Spleen (tissue), 11 donors: ENCODE data around the gene PLPP2. TPM values are rescaled to one million over a fixed set of nuclear protein-coding genes. Genes with fewer than 3 reads are reported as not detected.
A peak's percentile ranks its signal among the peaks of the same experiment; 100 is the strongest.

Experiments
- DNase-seq: peaks from one replicate; pipeline ENCODE4 v3.0.0-alpha.2; 2020
- H3K27ac ChIP-seq, 8 donors: fragments of 200-600 bp; sonication (generic) in 7 of 8; 1 replicate in 4 of 8; 2 replicates in 4 of 8; pipeline versions ENCODE4 v1.5.0 to v1.8.0; 2016 to 2021; ENCODE audit warnings: inconsistent platforms in 4 of 8, mild to moderate bottlenecking in 4 of 8, moderate library complexity in 1 of 8
- H3K27me3 ChIP-seq, 7 donors: fragments of 200-600 bp; sonication (generic) in 6 of 7; replicated peaks in 1 of 7; 1 replicate in 4 of 7; 2 replicates in 3 of 7; pipeline versions ENCODE4 v1.5.0 to v1.8.0; 2016 to 2021; ENCODE audit warnings: inconsistent platforms in 3 of 7, mild to moderate bottlenecking in 1 of 7
- H3K36me3 ChIP-seq, 6 donors: fragments of 200-600 bp; sonication (generic) in 5 of 6; 1 replicate in 4 of 6; 2 replicates in 2 of 6; pipeline versions ENCODE4 v1.5.0 to v1.8.0; 2016 to 2021; ENCODE audit warnings: inconsistent platforms in 2 of 6
- H3K4me1 ChIP-seq, 6 donors: fragments of 200-600 bp; sonication (generic) in 5 of 6; 1 replicate in 3 of 6; 2 replicates in 3 of 6; pipeline versions ENCODE4 v1.5.0 to v1.8.0; 2016 to 2021; ENCODE audit warnings: inconsistent platforms in 3 of 6
- H3K4me3 ChIP-seq, 8 donors: fragments of 200-600 bp; sonication (generic) in 7 of 8; 1 replicate in 4 of 8; 2 replicates in 4 of 8; pipeline versions ENCODE4 v1.5.0 to v1.8.0; 2016 to 2021; ENCODE audit warnings: inconsistent platforms in 4 of 8, mild to moderate bottlenecking in 4 of 8, moderate library complexity in 2 of 8
- H3K9me3 ChIP-seq, 8 donors: fragments of 200-600 bp; sonication (generic) in 7 of 8; 1 replicate in 4 of 8; 2 replicates in 4 of 8; pipeline versions ENCODE4 v1.5.0 to v1.8.0; 2016 to 2021; ENCODE audit warnings: inconsistent platforms in 4 of 8
- CTCF ChIP-seq, 11 experiments: fragments of 200-600 bp in 7 of 11; fragments of 450-650 bp in 4 of 11; sonication (generic) in 4 of 11; IDR thresholded peaks in 8 of 11; conservative IDR thresholded peaks in 3 of 11; 1 replicate in 7 of 11; 2 replicates in 4 of 11; pipeline versions ENCODE4 v1.4.0 to v1.8.0; 2016 to 2021; ENCODE audit warnings: antibody characterized with exemption in 11 of 11, inconsistent platforms in 4 of 11, mild to moderate bottlenecking in 1 of 11
- POLR2A ChIP-seq, 3 donors: fragments of 450-650 bp; IDR thresholded peaks; one replicate each; pipeline ENCODE4 v1.5.1; 2017; ENCODE audit warnings: antibody characterized with exemption in 3 of 3, mild to moderate bottlenecking in 1 of 3
- POLR2AphosphoS5 ChIP-seq, 3 donors: sonication (generic); formaldehyde crosslinking; IDR thresholded peaks; one replicate each; pipeline ENCODE4 v1.5.1; 2017; ENCODE audit warnings: antibody characterized with exemption in 3 of 3
- WGBS, 5 donors: extraction: QIAGEN DNeasy Blood & Tissue Kit in 3 of 5; methylation state at CpG; one replicate each; pipeline versions ENCODE4 v1.1.5 to v1.1.7; 2013 to 2018; 5-methylcytosine and 5-hydroxymethylcytosine counted together
- intact Hi-C: fragments of 100-400 bp; cut with DNase I; formaldehyde crosslinking; loops from one replicate; pipeline ENCODE4 v1.15.0; 2023; ENCODE audit warnings: low total_unique reads
- polyA plus RNA-seq, 3 donors: library from polyadenylated mRNA; stranded (reverse); fragments of 200-250 nt; gene quantifications; one replicate each; pipeline ENCODE4 v1.2.1, GENCODE V29; 2013
- total RNA-seq, 7 donors: library from RNA; depleted of rRNA in 3 of 7; stranded (reverse); fragments of >200 nt in 3 of 7; fragmentation: NEBNext Ultra II Directional in 4 of 7; extraction: Animal tissue kit (Norgen Biotek cat#: 25700) in 4 of 7; gene quantifications; one replicate each; pipeline versions ENCODE4 v1.1.0 to v1.2.1, GENCODE V29; 2016 to 2021
- donor health status: healthy with polysubstance abuse.
- donor health status: DM: no; HTN: no; CAD: no; lungs with moderate emphysema.
- donor health status: DM: no; HTN: no; CAD: no.
- donor health status: Bipolar disorder and iron deficiency.
- donor health status: healthy.
- donor health status: DM: no; HTN: no; CAD: no.
- donor health status: DM: yes; HTN: yes; CAD: no.

The PLPP2 gene
- total and polyA plus RNA-seq, 10 donors = 1.2 to 27.7 (median 4.1) TPM

DNA sequence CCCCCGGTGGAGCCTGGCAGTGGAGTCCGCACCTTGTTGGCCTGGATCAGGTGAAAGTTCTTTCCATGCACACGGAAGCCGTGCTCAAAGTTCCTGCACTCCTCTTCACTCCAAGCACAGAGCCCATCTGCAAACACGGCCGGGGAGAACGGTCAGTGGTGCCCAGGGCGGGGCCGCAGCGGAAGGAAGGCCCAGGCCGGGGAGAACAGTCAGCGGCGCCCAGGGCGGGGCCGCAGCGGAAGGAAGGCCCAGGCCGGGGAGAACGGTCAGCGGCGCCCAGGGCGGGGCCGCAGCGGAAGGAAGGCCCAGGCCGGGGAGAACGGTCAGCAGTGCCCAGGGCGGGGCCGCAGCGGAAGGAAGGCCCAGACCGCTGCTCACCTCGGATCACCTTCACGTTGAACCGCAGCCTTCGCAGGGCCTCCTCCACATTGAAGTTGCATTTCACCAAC is 20.6 kb upstream of the PLPP2 start:
- Histone ChIP-seq H3K27me3 (no peaks in the 10 kb centered on the region), H3K4me1 (peaks cover 0 to 33% (median 10%) of the 10 kb centered on the region in 6 donors), H3K36me3 (peaks cover 3 to 89% (median 52%) of the 10 kb centered on the region in 6 donors), H3K27ac (peak overlapping the region in 7 of 8 donors; percentile 58 to 81 (median 77)), H3K9me3 (no peaks in the 10 kb centered on the region), H3K4me3 (peak overlapping the region; percentile 21 to 69 (median 42))
- 70 to 90% (median 82%) methylated on average over 20 to 33 of the region's 33 CpGs for WGBS, 5 donors
- DNase-seq = peak; percentile 74
- intact Hi-C loops = no loop called here
- peak; percentile 75 to 83 (median 82) for TF ChIP-seq POLR2AphosphoS5 (IDR thresholded peaks at IDR 0.05)
- no peak for TF ChIP-seq POLR2A (IDR thresholded peaks at IDR 0.05)
- no peak for TF ChIP-seq CTCF (IDR thresholded peaks at IDR 0.05 in 8 of 11, conservative IDR thresholded peaks at IDR 0.05 in 3 of 11)

DNA sequence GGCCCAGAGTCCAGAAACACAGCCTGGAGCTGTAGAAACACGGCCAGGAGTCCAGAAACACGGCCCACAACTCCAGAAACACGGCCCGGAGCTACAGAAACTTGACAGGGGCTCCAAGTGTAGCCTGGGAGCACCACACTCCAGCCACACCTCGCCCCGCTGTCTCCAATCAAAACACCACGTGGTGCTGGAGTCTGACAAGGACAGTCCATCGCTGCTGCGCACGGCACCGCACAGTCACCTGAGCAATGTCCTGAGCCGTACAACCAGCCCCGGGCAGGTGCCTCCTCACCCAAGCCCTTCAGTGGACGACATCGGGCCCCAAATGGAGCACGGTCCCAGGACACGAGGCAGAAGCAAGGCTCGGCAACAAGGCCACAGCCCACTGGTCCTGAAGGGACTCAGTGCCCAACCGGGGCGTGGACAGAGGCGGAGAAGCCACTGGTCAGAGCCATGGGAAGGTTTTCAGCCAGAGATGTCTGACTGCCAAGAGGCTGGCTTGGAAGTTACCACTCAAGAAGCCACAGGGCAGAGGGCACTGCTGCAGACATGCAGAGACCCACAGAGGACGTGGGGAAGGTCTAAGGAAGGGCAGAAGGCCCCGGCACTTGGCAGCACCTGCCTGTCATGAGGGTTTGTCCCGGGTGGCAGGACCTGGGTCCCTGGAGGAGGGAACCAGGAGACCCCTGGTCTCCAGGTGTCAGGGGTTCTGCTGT is 19.7 kb upstream of the PLPP2 start:
- peaks cover 3 to 89% (median 54%) of the 10 kb centered on the region in 6 donors for H3K36me3 ChIP-seq
- peak overlapping the region; percentile 21 to 69 (median 42) for H3K4me3 ChIP-seq
- no peaks in the 10 kb centered on the region for H3K27me3 ChIP-seq
- peak overlapping the region; percentile 58 to 81 (median 74) for H3K27ac ChIP-seq
- peak; percentile 77 for DNase-seq
- intact Hi-C loops = no loop called here
- TF ChIP-seq POLR2AphosphoS5 (IDR thresholded peaks at IDR 0.05) (peak; percentile 24 to 72 (median 56)), POLR2A (IDR thresholded peaks at IDR 0.05) (no peak), CTCF (IDR thresholded peaks at IDR 0.05 in 8 of 11, conservative IDR thresholded peaks at IDR 0.05 in 3 of 11) (no peak)
- peaks cover 0 to 33% (median 10%) of the 10 kb centered on the region in 6 donors for H3K4me1 ChIP-seq
- WGBS, 5 donors = 79 to 88% (median 84%) methylated on average over 16 to 24 of the region's 24 CpGs
- H3K9me3 ChIP-seq = no peaks in the 10 kb centered on the region

GRCh38 chr19:310141-310651 is 19.0 kb upstream of the PLPP2 start:
- intact Hi-C loops = no loop called here
- TF ChIP-seq POLR2A (IDR thresholded peaks at IDR 0.05) (no peak), CTCF (IDR thresholded peaks at IDR 0.05 in 8 of 11, conservative IDR thresholded peaks at IDR 0.05 in 3 of 11) (no peak), POLR2AphosphoS5 (IDR thresholded peaks at IDR 0.05) (peak in 1 of 3 donors; percentile 46)
- Histone ChIP-seq H3K36me3 (peaks cover 3 to 89% (median 60%) of the 10 kb centered on the region in 6 donors), H3K9me3 (no peaks in the 10 kb centered on the region), H3K27me3 (no peaks in the 10 kb centered on the region), H3K27ac (peak overlapping the region in 5 of 8 donors; percentile 70 to 81 (median 77)), H3K4me3 (peak overlapping the region; percentile 15 to 69 (median 40)), H3K4me1 (peaks cover 0 to 26% (median 10%) of the 10 kb centered on the region in 6 donors)
- 63 to 80% (median 77%) methylated on average over 25 to 30 of the region's 30 CpGs for WGBS, 5 donors
- DNase-seq = peak; percentile 57

- H3K36me3 ChIP-seq = peaks cover 3 to 88% (median 55%) of the 10 kb centered on the region in 6 donors
- TF ChIP-seq CTCF (IDR thresholded peaks at IDR 0.05 in 8 of 11, conservative IDR thresholded peaks at IDR 0.05 in 3 of 11) = no peak
- no peak for TF ChIP-seq POLR2A (IDR thresholded peaks at IDR 0.05)
These were observed 18.0 kb upstream of the PLPP2 start for GRCh38 chr19:309206-309565.

More at GRCh38 chr19:309206-309565, 18.0 kb upstream of the PLPP2 start:
- intact Hi-C loops = no loop called here
- Histone ChIP-seq H3K27me3 (no peaks in the 10 kb centered on the region), H3K9me3 (no peaks in the 10 kb centered on the region), H3K27ac (peak overlapping the region in 4 of 8 donors; percentile 26 to 81 (median 50)), H3K4me1 (peaks cover 0 to 22% (median 6%) of the 10 kb centered on the region in 6 donors), H3K4me3 (peak overlapping the region in 5 of 8 donors; percentile 15 to 69 (median 47))
- WGBS, 5 donors = 66 to 88% (median 82%) methylated on average over 8 to 14 of the region's 14 CpGs
- peak; percentile 62 for DNase-seq
